Liver (tissue), 3 donors: ENCODE results near the gene NLRP7.
"Not testable (repeated sequence)": the region's sequence is repeated elsewhere in the genome, so short reads cannot be mapped to it uniquely, and the experiment has no call there.

Experiments used
- GABPA ChIP-seq, 2 donors: IDR thresholded peaks in 1 of 2; conservative IDR thresholded peaks in 1 of 2; 2 replicates each; pipeline ENCODE4 v1.6.1; 2016; ENCODE audit warnings: antibody characterized with exemption in 2 of 2, mild to moderate bottlenecking in 1 of 2, moderate library complexity in 1 of 2
- RXRA ChIP-seq, 2 donors: IDR thresholded peaks; 2 replicates each; pipeline ENCODE4 v1.6.1; 2017 to 2018; ENCODE audit warnings: antibody characterized with exemption in 2 of 2, mild to moderate bottlenecking in 1 of 2
- TAF1 ChIP-seq: conservative IDR thresholded peaks from 2 replicates; pipeline ENCODE4 v1.6.1; 2016; ENCODE audit warnings: antibody characterized with exemption, mild to moderate bottlenecking
- YY1 ChIP-seq: IDR thresholded peaks from 2 replicates; pipeline ENCODE4 v1.6.1; 2016; ENCODE audit warnings: antibody characterized with exemption, mild to moderate bottlenecking
- TF ChIP-seq, protein P1 (sequence below): fragments of 150-350 bp; IDR thresholded peaks from 2 replicates; pipeline ENCODE4 v1.5.1; 2017; ENCODE audit warnings: improper control_type of control experiment, low read depth, low read length; ENCODE audit not compliant: missing input control
- TF ChIP-seq, protein P2 (sequence below): IDR thresholded peaks from 2 replicates; pipeline ENCODE4 v1.6.1; 2016; ENCODE audit warnings: antibody characterized with exemption, mild to moderate bottlenecking
- TF ChIP-seq, protein P3 (sequence below): IDR thresholded peaks from 2 replicates; pipeline ENCODE4 v1.6.1; 2016; ENCODE audit warnings: antibody characterized with exemption
- TF ChIP-seq, protein P4 (sequence below): IDR thresholded peaks from 2 replicates; pipeline ENCODE4 v1.6.1; 2016; ENCODE audit warnings: antibody characterized with exemption
- donor health status: healthy.
- donor health status: healthy.

DNA sequence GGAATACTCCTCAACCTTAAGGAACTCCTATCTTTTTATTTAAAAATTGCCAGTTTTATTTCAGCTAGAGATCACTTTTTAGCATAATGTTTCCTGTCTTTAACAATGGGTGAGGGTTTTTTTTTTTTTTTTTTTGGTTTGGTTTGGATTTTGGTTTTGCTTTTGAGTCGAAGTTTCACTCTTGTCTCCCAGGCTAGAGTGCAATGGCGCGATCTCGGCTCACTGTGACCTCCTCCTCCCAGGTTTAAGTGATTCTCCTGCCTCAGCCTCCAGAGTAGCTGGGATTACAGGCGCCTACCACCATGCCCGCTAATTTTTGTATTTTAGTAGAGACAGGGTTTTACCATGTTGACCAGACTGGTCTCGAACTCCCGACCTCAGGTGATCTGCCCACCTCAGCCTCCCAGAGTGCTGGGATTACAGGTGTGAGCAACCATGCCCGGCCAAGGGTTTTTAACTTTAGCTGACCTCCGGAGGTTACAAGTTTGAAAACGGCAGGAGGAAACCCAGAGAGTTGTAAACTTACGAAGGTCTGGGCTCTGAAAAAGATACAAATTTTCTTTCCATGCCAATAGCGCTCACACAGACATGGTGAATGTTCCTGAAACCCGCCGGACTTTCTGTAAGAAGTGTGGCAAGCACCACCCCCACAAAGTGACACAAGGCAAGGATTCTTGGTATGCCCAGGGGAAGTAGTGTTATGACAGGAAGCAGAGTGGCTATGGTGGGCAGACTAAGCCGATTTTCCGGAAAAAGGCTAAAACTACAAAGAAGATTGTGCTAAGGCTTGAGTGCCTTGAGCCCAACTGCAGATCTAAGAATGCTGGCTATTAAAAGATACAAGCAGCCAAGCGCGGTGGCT lies 26.1 kb upstream of the NLRP7 start:
- TF ChIP-seq, protein P1, sequence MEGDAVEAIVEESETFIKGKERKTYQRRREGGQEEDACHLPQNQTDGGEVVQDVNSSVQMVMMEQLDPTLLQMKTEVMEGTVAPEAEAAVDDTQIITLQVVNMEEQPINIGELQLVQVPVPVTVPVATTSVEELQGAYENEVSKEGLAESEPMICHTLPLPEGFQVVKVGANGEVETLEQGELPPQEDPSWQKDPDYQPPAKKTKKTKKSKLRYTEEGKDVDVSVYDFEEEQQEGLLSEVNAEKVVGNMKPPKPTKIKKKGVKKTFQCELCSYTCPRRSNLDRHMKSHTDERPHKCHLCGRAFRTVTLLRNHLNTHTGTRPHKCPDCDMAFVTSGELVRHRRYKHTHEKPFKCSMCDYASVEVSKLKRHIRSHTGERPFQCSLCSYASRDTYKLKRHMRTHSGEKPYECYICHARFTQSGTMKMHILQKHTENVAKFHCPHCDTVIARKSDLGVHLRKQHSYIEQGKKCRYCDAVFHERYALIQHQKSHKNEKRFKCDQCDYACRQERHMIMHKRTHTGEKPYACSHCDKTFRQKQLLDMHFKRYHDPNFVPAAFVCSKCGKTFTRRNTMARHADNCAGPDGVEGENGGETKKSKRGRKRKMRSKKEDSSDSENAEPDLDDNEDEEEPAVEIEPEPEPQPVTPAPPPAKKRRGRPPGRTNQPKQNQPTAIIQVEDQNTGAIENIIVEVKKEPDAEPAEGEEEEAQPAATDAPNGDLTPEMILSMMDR: not testable (repeated sequence)
- TF ChIP-seq, protein P2, sequence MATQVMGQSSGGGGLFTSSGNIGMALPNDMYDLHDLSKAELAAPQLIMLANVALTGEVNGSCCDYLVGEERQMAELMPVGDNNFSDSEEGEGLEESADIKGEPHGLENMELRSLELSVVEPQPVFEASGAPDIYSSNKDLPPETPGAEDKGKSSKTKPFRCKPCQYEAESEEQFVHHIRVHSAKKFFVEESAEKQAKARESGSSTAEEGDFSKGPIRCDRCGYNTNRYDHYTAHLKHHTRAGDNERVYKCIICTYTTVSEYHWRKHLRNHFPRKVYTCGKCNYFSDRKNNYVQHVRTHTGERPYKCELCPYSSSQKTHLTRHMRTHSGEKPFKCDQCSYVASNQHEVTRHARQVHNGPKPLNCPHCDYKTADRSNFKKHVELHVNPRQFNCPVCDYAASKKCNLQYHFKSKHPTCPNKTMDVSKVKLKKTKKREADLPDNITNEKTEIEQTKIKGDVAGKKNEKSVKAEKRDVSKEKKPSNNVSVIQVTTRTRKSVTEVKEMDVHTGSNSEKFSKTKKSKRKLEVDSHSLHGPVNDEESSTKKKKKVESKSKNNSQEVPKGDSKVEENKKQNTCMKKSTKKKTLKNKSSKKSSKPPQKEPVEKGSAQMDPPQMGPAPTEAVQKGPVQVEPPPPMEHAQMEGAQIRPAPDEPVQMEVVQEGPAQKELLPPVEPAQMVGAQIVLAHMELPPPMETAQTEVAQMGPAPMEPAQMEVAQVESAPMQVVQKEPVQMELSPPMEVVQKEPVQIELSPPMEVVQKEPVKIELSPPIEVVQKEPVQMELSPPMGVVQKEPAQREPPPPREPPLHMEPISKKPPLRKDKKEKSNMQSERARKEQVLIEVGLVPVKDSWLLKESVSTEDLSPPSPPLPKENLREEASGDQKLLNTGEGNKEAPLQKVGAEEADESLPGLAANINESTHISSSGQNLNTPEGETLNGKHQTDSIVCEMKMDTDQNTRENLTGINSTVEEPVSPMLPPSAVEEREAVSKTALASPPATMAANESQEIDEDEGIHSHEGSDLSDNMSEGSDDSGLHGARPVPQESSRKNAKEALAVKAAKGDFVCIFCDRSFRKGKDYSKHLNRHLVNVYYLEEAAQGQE: not testable (repeated sequence)
- TF ChIP-seq TAF1; RXRA (IDR thresholded peaks at IDR 0.05); GABPA (IDR thresholded peaks at IDR 0.05 in 1 of 2, conservative IDR thresholded peaks at IDR 0.05 in 1 of 2); YY1: not testable (repeated sequence)
- TF ChIP-seq, protein P3, sequence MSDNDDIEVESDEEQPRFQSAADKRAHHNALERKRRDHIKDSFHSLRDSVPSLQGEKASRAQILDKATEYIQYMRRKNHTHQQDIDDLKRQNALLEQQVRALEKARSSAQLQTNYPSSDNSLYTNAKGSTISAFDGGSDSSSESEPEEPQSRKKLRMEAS: not testable (repeated sequence)
- TF ChIP-seq, protein P4, sequence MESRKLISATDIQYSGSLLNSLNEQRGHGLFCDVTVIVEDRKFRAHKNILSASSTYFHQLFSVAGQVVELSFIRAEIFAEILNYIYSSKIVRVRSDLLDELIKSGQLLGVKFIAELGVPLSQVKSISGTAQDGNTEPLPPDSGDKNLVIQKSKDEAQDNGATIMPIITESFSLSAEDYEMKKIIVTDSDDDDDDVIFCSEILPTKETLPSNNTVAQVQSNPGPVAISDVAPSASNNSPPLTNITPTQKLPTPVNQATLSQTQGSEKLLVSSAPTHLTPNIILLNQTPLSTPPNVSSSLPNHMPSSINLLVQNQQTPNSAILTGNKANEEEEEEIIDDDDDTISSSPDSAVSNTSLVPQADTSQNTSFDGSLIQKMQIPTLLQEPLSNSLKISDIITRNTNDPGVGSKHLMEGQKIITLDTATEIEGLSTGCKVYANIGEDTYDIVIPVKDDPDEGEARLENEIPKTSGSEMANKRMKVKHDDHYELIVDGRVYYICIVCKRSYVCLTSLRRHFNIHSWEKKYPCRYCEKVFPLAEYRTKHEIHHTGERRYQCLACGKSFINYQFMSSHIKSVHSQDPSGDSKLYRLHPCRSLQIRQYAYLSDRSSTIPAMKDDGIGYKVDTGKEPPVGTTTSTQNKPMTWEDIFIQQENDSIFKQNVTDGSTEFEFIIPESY: not testable (repeated sequence)
